K562 (cell line): ENCODE results near the gene SOX18.

ENCODE experiments used
- ARNT ChIP-seq, 2 experiments: fragments of 450-650 bp; IDR thresholded peaks; 2 replicates each; pipeline ENCODE4 v1.6.1; 2016; ENCODE audit warnings: mild to moderate bottlenecking in 1 of 2
- GTF2F1 ChIP-seq: IDR thresholded peaks from 2 replicates; pipeline ENCODE4 v1.6.1; 2011; ENCODE audit warnings: low read depth, low read length, improper control_type of control experiment
- HNRNPUL1 ChIP-seq: fragments of 200-400 bp; formaldehyde crosslinking; IDR thresholded peaks from 2 replicates; pipeline ENCODE4 v1.6.1; 2017; ENCODE audit warnings: low read length
- MTA3 ChIP-seq: fragments of 450-650 bp; formaldehyde crosslinking; IDR thresholded peaks from 2 replicates; pipeline ENCODE4 v1.6.1; 2017; ENCODE audit warnings: mild to moderate bottlenecking, borderline replicate concordance
- NFYB ChIP-seq: IDR thresholded peaks from 2 replicates; pipeline ENCODE4 v1.6.1; 2011; ENCODE audit warnings: mild to moderate bottlenecking, moderate library complexity; ENCODE audit not compliant: insufficient read length; ENCODE audit errors: extremely low read depth
- ZNF121 ChIP-seq: sonication (generic); formaldehyde crosslinking; conservative IDR thresholded peaks from 2 replicates; pipeline ENCODE4 v1.8.0; 2022; ENCODE audit warnings: missing genetic modification reagents
- TF ChIP-seq, protein P1 (sequence below): fragments of 450-650 bp; formaldehyde crosslinking; IDR thresholded peaks from 2 replicates; pipeline ENCODE4 v1.4.0; 2022; ENCODE audit warnings: mild to moderate bottlenecking, moderate library complexity

DNA sequence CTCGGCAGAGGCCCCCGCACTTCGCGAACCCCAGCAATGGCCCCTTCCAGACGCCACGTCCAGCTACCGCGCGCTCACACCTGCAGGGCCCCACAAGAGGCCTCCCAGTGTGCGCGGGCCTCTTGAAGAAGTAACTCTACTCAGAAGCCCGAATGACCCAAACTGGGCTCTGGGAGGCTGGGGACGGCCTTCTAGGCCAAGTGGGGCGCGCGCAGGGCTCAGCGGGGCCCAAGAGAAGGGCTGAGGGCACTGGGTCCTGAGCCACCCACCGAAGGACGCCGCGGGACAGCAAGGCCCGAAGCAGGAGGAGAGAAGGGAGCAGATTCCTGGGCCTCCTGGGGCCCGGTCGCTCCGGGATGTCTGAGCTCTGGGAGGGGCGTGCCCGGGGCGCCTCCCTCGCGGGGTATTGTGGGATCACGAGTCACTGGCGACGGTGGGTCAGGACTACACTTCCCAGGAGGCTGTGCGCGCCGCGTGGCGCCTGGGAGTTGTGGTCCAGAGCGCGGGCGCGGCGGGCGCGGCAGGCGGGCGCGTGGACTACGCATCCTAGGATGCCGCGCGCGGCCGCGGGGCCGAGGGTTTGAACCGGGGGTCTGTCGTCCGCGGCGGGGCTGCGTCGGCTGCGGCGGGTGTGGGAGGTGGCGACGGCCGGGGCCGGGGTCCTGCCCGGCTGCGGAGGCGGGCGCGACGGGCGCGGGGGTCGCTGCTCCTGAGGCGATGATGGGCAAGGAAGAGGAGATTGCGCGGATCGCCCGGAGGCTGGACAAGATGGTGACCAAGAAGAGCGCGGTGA is 13.4 kb upstream of the SOX18 start, which contains the start of gene TCEA2:
- TF ChIP-seq ARNT (IDR thresholded peaks at IDR 0.05), result no peak
- TF ChIP-seq NFYB, result no peak
- no peak for TF ChIP-seq HNRNPUL1
- TF ChIP-seq, protein P1, sequence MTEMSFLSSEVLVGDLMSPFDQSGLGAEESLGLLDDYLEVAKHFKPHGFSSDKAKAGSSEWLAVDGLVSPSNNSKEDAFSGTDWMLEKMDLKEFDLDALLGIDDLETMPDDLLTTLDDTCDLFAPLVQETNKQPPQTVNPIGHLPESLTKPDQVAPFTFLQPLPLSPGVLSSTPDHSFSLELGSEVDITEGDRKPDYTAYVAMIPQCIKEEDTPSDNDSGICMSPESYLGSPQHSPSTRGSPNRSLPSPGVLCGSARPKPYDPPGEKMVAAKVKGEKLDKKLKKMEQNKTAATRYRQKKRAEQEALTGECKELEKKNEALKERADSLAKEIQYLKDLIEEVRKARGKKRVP (CRISPR knock-in tag), result peak; percentile 73
- no peak for TF ChIP-seq ZNF121
- TF ChIP-seq GTF2F1, result no peak
- TF ChIP-seq MTA3, result peak; percentile 36; the same call in 1 of the 2 replicates
